ENCODE measurements around the gene CCNY.

Gene CCNY

DNA sequence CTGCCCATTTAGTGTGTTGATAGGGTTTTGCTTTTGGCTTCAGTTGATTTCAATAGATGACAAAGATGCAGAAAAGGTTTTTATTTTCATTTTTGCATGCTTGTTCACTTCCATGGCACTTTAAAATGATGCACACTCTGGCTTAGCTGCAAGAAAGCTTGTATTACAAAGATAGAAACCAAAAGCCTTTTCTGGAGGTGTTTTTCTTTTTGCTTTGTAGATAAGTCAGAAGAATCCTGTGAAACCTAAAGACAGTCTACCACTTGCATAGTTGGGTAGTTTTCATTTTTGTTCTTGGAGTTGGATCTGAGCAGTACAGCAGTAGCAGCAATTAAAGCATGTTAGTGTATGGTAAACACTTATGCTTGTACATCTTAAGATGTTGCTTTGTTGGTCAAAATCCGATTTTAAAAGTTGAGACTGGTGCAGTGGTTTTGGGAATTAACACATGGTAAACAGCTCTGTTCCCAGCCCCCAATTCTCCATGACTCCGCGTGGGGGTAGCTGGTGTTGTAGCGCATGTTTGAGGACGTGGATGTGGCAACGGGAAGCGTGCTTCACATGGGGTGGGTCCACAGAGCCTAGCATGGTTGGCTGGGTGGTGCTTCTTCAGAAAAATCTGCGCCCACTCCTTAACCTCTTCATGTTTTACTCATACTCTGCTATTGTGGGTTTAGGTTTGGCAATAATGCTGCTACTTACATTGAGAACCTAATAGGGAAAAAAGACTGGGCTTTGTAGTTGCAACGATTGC, 19.8 kb downstream of the CCNY start:
- DNase-seq (ENCODE audit: insufficient read length, low spot score), result no peak
- no peak for TF ChIP-seq POLR2A (IDR thresholded peaks at IDR 0.05; ENCODE audit: low read depth, low read length)
- no peak for FAIRE-seq

DNA sequence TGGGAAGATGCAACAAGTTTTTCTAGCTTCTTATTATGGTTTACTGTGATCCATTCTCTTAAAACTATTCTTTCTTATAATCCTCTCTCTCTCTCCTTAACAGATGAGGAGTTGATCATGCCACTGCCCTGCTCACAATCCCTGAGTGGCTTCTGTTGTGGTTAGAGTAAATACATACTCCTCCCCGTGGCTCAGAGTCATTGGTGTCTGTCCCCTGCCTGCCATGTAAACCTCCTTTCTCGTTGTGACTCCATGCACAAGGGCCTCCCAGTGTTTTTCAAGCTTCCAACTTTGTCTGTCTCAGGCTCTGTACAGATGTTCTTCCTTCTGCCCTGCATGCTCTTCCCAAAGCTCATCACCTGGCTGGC, 20.4 kb downstream of the CCNY start:
- TF ChIP-seq POLR2A (IDR thresholded peaks at IDR 0.05; ENCODE audit: low read depth, low read length), result no peak
- no peak for DNase-seq (ENCODE audit: insufficient read length, low spot score)
- FAIRE-seq, result no peak

DNA sequence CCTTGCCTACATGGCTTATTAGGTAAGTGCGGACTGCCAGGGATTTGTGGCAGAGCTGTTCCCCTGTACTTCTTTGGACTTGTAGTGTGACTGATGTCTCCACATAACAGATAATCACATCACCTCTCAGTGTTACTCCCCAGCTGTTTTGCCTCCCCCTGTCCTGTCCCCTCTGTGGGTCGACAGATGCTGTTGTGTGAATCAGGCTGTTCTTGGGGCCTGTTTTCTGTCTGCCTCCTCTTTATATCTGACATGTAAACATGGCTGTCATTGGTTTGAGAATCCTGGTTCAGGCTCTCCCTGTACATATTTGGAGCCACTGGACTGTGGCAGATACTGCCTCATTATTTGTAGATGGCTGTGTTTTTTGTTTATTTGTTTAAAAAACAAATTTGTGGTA, 22.7 kb downstream of the CCNY start:
- no peak for FAIRE-seq
- TF ChIP-seq POLR2A (IDR thresholded peaks at IDR 0.05; ENCODE audit: low read depth, low read length), result no peak
- DNase-seq (ENCODE audit: insufficient read length, low spot score), result no peak

DNA sequence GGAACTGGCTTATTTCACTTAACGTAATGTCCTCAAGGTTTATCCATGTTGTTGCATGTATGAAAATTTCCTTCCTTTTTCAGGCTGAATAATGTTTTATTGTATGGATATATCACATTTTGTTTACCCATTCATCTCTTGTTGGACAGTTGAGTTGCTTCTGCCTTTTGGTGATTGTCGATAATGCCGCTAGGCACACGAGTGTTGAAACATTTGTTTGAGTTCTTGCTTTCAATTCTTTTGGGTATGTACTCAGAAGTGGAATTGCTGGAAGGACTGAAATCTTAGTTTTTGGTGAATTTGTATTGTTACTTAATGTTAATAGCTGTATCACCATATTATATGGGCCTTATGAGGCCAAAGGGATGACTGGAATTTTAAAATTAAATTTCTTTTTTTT, 23.6 kb downstream of the CCNY start:
- FAIRE-seq (peak; percentile 6), DNase-seq (ENCODE audit: insufficient read length, low spot score) (no peak)
- TF ChIP-seq POLR2A (IDR thresholded peaks at IDR 0.05; ENCODE audit: low read depth, low read length), result no peak

DNA sequence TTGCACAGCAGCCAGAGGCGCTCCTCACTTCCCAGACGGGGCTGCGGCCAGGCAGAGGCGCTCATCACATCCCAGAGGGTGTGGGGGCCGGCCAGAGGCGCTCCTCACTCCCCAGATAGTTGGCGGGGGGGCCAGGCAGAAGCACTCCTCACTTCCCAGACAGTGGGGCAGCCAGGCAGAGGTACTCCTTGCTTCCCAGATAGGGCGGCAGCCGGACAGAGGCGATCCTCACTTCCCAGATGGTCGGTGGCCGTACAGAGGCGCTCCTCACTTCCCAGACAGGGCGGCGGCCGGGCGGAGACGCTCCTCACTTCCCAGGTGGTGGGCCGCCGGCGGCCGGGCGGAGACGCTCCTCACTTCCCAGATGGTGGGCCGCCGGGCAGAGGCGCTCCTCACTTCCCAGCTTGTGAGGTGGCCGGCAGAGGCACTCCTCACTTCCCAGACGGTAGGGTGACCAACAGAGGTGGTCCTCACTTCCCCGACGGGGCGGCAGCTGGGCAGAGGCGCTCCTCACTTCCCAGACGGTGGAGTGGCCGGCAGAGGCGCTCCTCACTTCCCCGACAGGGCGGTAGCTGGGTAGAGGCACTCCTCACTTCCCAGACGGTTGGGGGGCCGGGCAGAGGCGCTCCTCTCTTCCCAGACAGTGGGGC, 26.5 kb downstream of the CCNY start:
- TF ChIP-seq POLR2A (IDR thresholded peaks at IDR 0.05; ENCODE audit: low read depth, low read length), result no peak
- DNase-seq (ENCODE audit: insufficient read length, low spot score) (no peak), FAIRE-seq (no peak)

DNA sequence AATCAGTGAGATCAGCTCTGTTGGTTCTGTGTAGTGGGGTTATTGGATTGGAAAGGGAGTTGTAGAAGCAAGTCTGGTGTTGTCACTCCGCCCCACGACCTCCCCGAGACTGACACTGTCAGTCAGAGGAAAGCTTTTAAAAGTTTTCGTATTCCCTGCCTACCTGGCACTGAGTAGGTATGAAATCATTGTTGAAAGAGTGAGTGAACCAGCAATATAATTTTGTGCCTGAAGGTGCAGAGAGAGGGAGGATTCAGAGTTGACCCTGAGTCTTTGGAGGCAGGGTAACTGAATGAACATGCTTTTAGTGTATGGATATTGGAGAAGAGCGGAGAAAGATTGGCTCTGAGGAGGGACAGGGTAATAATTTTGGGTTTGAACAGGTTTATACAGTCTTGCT, 27.3 kb downstream of the CCNY start:
- no peak for DNase-seq (ENCODE audit: insufficient read length, low spot score)
- FAIRE-seq, result no peak
- no peak for TF ChIP-seq POLR2A (IDR thresholded peaks at IDR 0.05; ENCODE audit: low read depth, low read length)

DNA sequence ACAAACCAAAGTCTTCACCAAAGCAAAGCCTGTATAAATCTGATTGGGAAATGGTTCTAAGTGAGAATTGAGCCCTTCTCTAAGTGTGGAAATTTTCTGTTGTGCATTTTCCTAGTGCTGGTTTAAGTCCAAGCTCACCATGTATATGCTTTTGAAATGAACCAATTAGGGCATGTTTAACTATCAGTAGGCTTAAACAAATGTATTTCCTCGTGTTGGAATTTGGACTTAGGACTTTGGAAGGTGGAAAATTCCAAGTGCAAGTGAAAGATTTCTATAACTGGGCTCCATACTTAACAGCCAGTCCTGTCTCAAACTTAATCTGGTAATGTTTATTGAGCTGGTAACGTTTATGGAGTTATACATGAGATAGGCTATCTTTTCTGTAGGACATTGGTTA, 28.5 kb downstream of the CCNY start:
- TF ChIP-seq POLR2A (IDR thresholded peaks at IDR 0.05; ENCODE audit: low read depth, low read length), result no peak
- no peak for DNase-seq (ENCODE audit: insufficient read length, low spot score)
- no peak for FAIRE-seq

DNA sequence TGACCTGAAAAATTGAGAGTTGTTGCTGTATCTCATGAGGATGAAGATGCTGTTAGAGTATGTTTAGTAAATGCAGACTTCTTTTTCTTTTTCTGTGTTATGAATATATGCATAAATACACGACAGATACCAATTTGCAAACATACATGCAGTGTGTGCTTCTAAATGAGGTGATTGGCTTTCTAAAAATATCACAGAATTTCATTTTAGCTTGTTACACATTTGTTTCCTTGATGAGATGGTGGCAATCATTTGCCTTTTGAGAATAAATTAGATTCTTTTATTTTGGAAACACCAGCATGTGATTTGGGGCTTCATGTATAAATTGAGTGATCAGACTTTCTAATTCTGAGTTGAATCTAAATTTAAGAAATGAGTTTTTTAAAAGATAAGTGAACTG, 29.7 kb downstream of the CCNY start:
- DNase-seq (ENCODE audit: insufficient read length, low spot score), result no peak
- FAIRE-seq, result no peak

DNA sequence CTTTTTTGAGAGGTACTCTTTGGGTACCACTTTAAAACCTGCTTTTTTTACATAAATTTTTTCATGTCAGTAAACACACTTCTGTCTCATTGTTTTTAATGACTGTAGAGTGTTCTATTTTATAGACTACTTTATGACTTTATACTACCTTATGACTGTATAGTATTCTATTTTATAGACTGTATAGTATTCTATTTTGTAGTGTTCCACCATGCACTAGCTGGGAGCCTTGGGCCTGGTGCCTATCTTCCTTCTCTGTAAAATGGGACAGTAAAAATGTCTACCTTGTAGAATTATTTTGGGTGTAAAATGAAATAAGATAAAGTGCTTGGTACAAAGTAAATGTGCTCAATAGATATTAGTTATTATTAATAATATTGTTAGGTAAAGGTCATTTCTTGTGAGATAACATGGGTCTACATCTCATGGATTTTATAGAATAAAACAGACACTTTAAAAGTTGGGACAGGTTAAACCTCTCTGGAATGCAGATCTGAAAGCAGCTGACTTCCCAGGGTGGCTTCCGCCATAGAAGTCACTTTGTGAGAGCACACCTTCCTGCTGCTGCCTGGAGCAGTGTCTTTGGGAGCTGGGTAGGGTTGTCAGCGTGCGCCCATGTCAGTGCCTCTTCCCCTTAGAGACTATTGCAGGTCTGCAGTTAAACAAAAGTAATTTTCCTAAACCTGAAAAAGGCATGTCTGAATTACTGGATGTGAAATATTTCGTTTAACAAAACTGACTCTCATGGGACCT, 31.0 kb downstream of the CCNY start:
- DNase-seq (ENCODE audit: insufficient read length, low spot score), result no peak
- no peak for FAIRE-seq
- TF ChIP-seq POLR2A (IDR thresholded peaks at IDR 0.05; ENCODE audit: low read depth, low read length), result no peak

More for the DNA sequence above, 29.7 kb downstream of the CCNY start:
- TF ChIP-seq POLR2A (IDR thresholded peaks at IDR 0.05; ENCODE audit: low read depth, low read length), result no peak

DNA sequence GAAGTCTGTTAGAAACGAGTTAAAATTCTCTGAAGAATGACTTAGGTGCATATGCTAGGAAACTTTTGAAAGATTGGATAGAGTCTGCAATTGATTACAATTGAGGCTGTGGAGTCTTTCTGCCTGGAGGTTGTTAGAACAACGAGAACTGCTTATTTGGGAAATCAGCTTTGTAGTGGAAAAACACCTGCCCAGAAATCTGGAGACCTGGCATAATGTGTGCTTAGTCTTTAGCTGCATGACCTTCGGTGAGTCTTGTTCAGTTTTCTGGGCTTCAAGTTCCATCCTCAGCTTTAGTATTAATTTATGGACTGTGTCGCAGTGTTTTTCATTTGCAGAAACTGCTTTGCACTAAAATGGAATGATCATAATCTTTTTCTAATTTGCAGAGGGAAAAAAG, 31.7 kb downstream of the CCNY start:
- FAIRE-seq, result no peak
- no peak for TF ChIP-seq POLR2A (IDR thresholded peaks at IDR 0.05; ENCODE audit: low read depth, low read length)
- no peak for DNase-seq (ENCODE audit: insufficient read length, low spot score)

DNA sequence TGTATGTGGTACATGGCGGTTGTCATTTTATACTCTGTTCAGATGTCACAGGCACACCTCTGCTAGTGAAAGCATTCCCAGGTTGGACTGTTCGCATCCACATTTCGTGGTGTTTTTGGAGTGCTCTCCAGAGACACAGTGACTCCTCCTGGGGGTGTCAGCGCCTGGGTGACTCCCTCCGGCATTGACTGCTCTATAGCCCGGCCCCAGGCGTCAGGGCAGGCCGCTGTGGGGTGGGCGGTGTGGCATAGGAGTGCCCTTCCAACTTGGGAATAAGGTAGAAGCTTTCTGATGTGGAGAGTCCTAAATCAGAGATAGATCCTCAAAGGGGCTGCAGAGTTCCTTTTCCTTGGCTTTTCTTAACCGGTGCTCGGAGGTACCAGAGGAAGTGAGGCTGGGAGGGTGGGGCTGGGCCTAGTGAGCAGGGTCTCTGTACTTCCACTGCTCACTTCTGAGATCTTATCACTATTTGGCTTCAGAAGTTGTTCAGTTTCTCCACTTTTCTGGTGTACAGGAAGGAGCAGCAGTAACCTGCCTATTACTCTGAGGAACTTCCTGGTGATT, 32.3 kb downstream of the CCNY start:
- no peak for FAIRE-seq
- no peak for DNase-seq (ENCODE audit: insufficient read length, low spot score)
- no peak for TF ChIP-seq POLR2A (IDR thresholded peaks at IDR 0.05; ENCODE audit: low read depth, low read length)

DNA sequence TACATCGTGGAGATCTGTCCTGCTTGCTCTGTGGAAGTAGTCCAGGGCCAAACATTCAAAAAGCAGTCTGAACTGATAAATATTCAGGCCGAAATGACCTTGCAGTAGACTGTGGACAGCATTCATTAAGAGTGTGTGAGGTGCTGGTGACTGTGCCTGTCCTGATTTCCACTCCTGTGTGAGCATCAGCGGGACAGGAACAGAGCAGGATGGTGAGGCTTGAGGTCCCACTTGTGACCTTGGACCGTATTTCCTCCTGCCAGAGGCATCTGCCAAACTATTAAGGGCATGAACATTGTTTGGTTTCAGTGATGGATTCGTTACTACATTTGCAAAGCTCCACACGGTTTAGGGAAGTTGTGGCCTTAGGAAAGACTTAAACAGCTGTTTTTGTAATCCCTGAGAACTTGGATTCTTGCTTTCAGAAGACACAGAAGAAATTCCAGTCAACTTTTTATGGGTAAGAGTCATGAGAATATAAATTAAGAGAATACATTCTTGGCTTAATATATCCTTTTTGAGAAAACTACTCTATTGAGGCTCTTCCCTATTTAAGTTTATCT, 32.8 kb downstream of the CCNY start:
- DNase-seq (ENCODE audit: insufficient read length, low spot score) (no peak), FAIRE-seq (no peak)
- no peak for TF ChIP-seq POLR2A (IDR thresholded peaks at IDR 0.05; ENCODE audit: low read depth, low read length)

DNA sequence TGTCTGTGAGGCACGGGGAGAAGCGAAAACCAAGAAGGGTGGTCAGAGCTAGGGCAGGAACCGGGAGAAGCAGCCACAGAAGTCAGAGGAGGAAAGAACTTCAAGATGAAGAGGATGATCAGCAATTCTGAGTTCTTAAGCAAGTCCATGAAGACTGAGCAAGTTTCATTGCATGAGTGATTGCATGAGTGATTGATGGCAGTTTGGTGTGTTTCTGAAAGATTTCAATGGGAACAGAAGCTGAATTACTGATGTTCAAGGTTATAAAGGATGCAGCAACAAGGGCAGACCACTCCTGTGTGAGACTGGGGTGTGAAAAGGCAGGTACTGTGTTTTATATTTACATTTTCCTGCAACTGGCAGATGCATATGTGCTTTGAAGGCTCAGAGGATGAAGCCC, 35.4 kb downstream of the CCNY start:
- TF ChIP-seq POLR2A (IDR thresholded peaks at IDR 0.05; ENCODE audit: low read depth, low read length), result no peak
- no peak for DNase-seq (ENCODE audit: insufficient read length, low spot score)
- FAIRE-seq, result no peak

DNA sequence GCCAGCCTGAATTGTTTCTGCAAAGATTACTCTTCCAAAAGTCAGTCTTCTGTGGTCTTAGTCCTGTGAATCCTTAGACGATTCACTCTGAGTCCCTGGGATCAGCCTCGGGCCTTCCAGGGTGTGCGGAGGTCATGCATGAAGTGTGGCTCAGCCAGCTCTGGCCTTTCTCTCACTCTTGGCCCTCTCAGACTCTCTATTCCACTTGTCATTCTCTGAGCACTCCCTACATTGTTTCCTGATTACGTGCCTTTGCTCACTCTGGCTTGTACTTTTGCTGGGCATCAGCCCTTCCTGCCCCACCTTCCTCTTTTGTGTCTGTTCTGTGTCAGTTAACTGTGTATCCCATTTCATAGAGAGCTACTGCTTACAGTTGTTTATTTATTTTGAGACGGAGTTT, 36.0 kb downstream of the CCNY start:
- no peak for FAIRE-seq
- TF ChIP-seq POLR2A (IDR thresholded peaks at IDR 0.05; ENCODE audit: low read depth, low read length), result no peak
- peak; percentile 16 for DNase-seq (ENCODE audit: insufficient read length, low spot score)

Data from H54 (cell line).